MM.1S (cell line): ENCODE data around the gene TRIP4.

ENCODE experiments used
- DNase-seq: peaks from one replicate; pipeline ENCODE4 v3.0.0-alpha.2; 2015
- H2AFZ ChIP-seq: fragments of 300-600 bp; sonication (generic); 2 replicates; pipeline ENCODE4 v1.6.0; 2016; ENCODE audit warnings: antibody characterized with exemption, low read length
- H3F3A ChIP-seq: fragments of 300-600 bp; sonication (generic); 2 replicates; pipeline ENCODE4 v1.6.1; 2016; ENCODE audit warnings: mild to moderate bottlenecking, antibody characterized with exemption, low read length, moderate library complexity, mixed read lengths; ENCODE audit not compliant: insufficient read depth
- H3K27ac ChIP-seq: fragments of 300-600 bp; sonication (generic); 2 replicates; pipeline ENCODE4 v1.5.1; 2016; ENCODE audit warnings: mild to moderate bottlenecking, low read length
- H3K27me3 ChIP-seq: fragments of 300-600 bp; sonication (generic); replicated peaks from 2 replicates; pipeline ENCODE4 v1.6.0; 2016; ENCODE audit warnings: low read length; ENCODE audit not compliant: insufficient read depth
- H3K36me3 ChIP-seq: fragments of 300-600 bp; sonication (generic); replicated peaks from 2 replicates; pipeline ENCODE4 v1.6.1; 2016; ENCODE audit warnings: mild to moderate bottlenecking, low read length, mixed read lengths; ENCODE audit not compliant: insufficient read depth
- H3K4me1 ChIP-seq: fragments of 300-600 bp; sonication (generic); 2 replicates; pipeline ENCODE4 v1.6.1; 2016; ENCODE audit warnings: low read length, mixed read lengths
- H3K4me2 ChIP-seq: fragments of 300-600 bp; sonication (generic); 2 replicates; pipeline ENCODE4 v1.6.0; 2016; ENCODE audit warnings: low read depth, low read length
- H3K4me3 ChIP-seq: fragments of 300-600 bp; sonication (generic); 2 replicates; pipeline ENCODE4 v1.5.1; 2016; ENCODE audit warnings: low read length, mixed read lengths
- H3K79me2 ChIP-seq: fragments of 300-600 bp; sonication (generic); 2 replicates; pipeline ENCODE4 v1.6.1; 2016; ENCODE audit warnings: mixed run types, low read length, mixed read lengths
- H3K9ac ChIP-seq: fragments of 300-600 bp; sonication (generic); 2 replicates; pipeline ENCODE4 v1.6.1; 2016; ENCODE audit warnings: low read length, mixed read lengths
- H3K9me2 ChIP-seq: fragments of 300-600 bp; sonication (generic); replicated peaks from 2 replicates; pipeline ENCODE4 v1.6.1; 2016; ENCODE audit warnings: mild to moderate bottlenecking, low read length, mixed read lengths; ENCODE audit not compliant: insufficient read depth
- H3K9me3 ChIP-seq: fragments of 300-600 bp; sonication (generic); replicated peaks from 2 replicates; pipeline ENCODE4 v1.6.1; 2016; ENCODE audit warnings: mild to moderate bottlenecking, low read length, mixed read lengths; ENCODE audit not compliant: insufficient read depth
- H4K20me1 ChIP-seq: fragments of 300-600 bp; sonication (generic); 2 replicates; pipeline ENCODE4 v1.6.1; 2016; ENCODE audit warnings: mild to moderate bottlenecking, low read length, moderate library complexity, mixed read lengths; ENCODE audit not compliant: insufficient read depth
- EZH2 ChIP-seq: fragments of 300-600 bp; sonication (generic); optimal IDR thresholded peaks from 2 replicates; pipeline ENCODE3; 2017; ENCODE audit warnings: low read depth, mild to moderate bottlenecking, antibody characterized with exemption, low read length, mixed read lengths
- EZH2phosphoT487 ChIP-seq: fragments of 300-600 bp; sonication (generic); IDR thresholded peaks from 2 replicates; pipeline ENCODE4 v1.6.1; 2018; ENCODE audit warnings: antibody characterized with exemption, low read length
- TF ChIP-seq, protein P1 (sequence below): fragments of 300-600 bp; sonication (generic); IDR thresholded peaks from 2 replicates; pipeline ENCODE4 v1.5.1; 2016; ENCODE audit warnings: antibody characterized with exemption, low read length, mixed read lengths

The TRIP4 gene

GRCh38 chr15:64456634-64457108, 69.0 kb downstream of the TRIP4 start:
- Histone ChIP-seq H3F3A (0 out of 2 replicates have a peak, but pooled peaks cover 3% of the 10 kb centered on the region), H2AFZ (no peak overlapping the region), H3K4me3 (no peak overlapping the region), H3K4me2 (no peak overlapping the region), H3K9ac (no peak overlapping the region), H3K27me3 (no peaks in the 10 kb centered on the region), H3K79me2 (peaks cover 5% of the 10 kb centered on the region), H3K9me3 (no peaks in the 10 kb centered on the region), H3K9me2 (no peaks in the 10 kb centered on the region), H3K27ac (no peak overlapping the region), H3K4me1 (peaks cover 9% of the 10 kb centered on the region), H3K36me3 (no peaks in the 10 kb centered on the region), H4K20me1 (no peaks in the 10 kb centered on the region)
- TF ChIP-seq, protein P1, sequence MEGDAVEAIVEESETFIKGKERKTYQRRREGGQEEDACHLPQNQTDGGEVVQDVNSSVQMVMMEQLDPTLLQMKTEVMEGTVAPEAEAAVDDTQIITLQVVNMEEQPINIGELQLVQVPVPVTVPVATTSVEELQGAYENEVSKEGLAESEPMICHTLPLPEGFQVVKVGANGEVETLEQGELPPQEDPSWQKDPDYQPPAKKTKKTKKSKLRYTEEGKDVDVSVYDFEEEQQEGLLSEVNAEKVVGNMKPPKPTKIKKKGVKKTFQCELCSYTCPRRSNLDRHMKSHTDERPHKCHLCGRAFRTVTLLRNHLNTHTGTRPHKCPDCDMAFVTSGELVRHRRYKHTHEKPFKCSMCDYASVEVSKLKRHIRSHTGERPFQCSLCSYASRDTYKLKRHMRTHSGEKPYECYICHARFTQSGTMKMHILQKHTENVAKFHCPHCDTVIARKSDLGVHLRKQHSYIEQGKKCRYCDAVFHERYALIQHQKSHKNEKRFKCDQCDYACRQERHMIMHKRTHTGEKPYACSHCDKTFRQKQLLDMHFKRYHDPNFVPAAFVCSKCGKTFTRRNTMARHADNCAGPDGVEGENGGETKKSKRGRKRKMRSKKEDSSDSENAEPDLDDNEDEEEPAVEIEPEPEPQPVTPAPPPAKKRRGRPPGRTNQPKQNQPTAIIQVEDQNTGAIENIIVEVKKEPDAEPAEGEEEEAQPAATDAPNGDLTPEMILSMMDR: no peak
- TF ChIP-seq EZH2: no peak
- no peak for TF ChIP-seq EZH2phosphoT487
- DNase-seq: no peak

GRCh38 chr15:64459066-64459781, 71.6 kb downstream of the TRIP4 start:
- no peak overlapping the region for H3K9ac ChIP-seq

DNA sequence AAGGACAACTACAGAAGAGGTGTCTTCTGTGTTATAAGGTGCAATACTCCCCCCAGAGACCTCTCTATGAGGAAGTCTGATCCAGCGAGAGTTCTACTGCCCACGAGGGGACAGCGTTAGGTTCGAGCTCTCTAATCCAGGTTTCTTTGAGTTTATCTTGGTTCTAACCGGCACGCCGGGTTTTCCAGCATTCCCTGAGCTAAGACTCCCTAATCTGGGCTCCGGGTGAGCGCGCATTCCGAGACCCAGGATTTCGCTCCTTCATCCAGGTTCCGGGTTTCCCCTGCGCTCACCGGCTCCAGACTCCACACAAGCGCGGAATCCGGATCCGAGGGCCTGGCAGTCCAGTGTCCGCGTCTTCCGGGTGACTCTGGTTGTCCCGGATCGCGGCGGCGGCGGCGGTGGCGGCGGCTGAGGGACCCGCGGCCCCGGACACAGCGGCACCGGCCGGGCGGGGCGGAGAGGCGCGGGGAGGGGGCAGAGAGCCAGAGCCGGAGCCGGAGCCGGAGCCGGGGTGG, 72.6 kb downstream of the TRIP4 start, which contains the start of gene ZNF609:
TSS of gene ZNF609 (plus strand) at position 373 of the 518 bp plus-strand sequence. CDS start 38,842 bp downstream, outside the sequence.
- Histone ChIP-seq H3K27me3 (no peaks in the 10 kb centered on the region), H3K9ac (peak within 1 kb of the TSS; percentile 61), H3K9me3 (no peaks in the 10 kb centered on the region), H3F3A (peaks cover 19% of the 10 kb centered on the region), H2AFZ (peak within 1 kb of the TSS; percentile 85), H3K4me2 (peak within 1 kb of the TSS; percentile 94), H3K36me3 (no peaks in the 10 kb centered on the region), H3K27ac (peak within 1 kb of the TSS; percentile 34; the same call in 1 of the 2 replicates), H3K9me2 (no peaks in the 10 kb centered on the region), H3K79me2 (peaks cover 35% of the 10 kb centered on the region), H3K4me1 (peaks cover 33% of the 10 kb centered on the region), H4K20me1 (no peaks in the 10 kb centered on the region), H3K4me3 (peak within 1 kb of the TSS; percentile 81)
- no peak for TF ChIP-seq EZH2phosphoT487
- peak; percentile 89 for DNase-seq

More at GRCh38 chr15:64459066-64459781, 71.6 kb downstream of the TRIP4 start:
- Histone ChIP-seq H3K9me3 (no peaks in the 10 kb centered on the region), H3K9me2 (no peaks in the 10 kb centered on the region), H3K27ac (no peak overlapping the region), H3K4me3 (no peak overlapping the region), H3K4me1 (peaks cover 29% of the 10 kb centered on the region), H2AFZ (no peak overlapping the region), H3K79me2 (peaks cover 31% of the 10 kb centered on the region), H3K27me3 (no peaks in the 10 kb centered on the region), H4K20me1 (no peaks in the 10 kb centered on the region), H3K36me3 (no peaks in the 10 kb centered on the region), H3K4me2 (peak overlapping the region; percentile 68), H3F3A (peaks cover 9% of the 10 kb centered on the region; the same call in 1 of the 2 replicates)
- TF ChIP-seq EZH2phosphoT487 (no peak), EZH2 (no peak)
- TF ChIP-seq, protein P1: no peak
- no peak for DNase-seq
